ENCODE measurements around the gene TET2. TPM values are rescaled to one million over a fixed set of nuclear protein-coding genes. Genes with fewer than 3 reads are reported as not detected.
A peak's percentile ranks its signal among the peaks of the same experiment; 100 is the strongest.

TET2 gene
- polyA plus RNA-seq (2012; ENCODE audit: low read depth, missing spikeins): 7.3 TPM

DNA sequence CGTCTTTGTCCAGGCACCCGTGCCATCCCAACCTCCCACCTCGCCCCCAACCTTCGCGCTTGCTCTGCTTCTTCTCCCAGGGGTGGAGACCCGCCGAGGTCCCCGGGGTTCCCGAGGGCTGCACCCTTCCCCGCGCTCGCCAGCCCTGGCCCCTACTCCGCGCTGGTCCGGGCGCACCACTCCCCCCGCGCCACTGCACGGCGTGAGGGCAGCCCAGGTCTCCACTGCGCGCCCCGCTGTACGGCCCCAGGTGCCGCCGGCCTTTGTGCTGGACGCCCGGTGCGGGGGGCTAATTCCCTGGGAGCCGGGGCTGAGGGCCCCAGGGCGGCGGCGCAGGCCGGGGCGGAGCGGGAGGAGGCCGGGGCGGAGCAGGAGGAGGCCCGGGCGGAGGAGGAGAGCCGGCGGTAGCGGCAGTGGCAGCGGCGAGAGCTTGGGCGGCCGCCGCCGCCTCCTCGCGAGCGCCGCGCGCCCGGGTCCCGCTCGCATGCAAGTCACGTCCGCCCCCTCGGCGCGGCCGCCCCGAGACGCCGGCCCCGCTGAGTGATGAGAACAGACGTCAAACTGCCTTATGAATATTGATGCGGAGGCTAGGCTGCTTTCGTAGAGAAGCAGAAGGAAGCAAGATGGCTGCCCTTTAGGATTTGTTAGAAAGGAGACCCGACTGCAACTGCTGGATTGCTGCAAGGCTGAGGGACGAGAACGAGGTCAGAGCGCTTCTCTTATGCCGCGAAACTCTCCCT lies at the start of gene TET2:
TSS of gene TET2 (plus strand) at position 601 of the 740 bp plus-strand sequence. CDS start 87,067 bp downstream, outside the sequence.
- TF ChIP-seq POLR2A (IDR thresholded peaks at IDR 0.05; ENCODE audit: low read depth, low read length) (peak; percentile 87), PAX5 (IDR thresholded peaks at IDR 0.05; ENCODE audit: insufficient read depth, low read length, severe bottlenecking) (no peak), SPI1 (IDR thresholded peaks at IDR 0.05; ENCODE audit: low read depth, low read length) (no peak), TAF1 (IDR thresholded peaks at IDR 0.05; ENCODE audit: low read depth, low read length) (peak; percentile 92), POU2F2 (IDR thresholded peaks at IDR 0.05; ENCODE audit: low read depth, low read length) (peak; percentile 100), POLR2AphosphoS5 (IDR thresholded peaks at IDR 0.05; ENCODE audit: low read depth, low read length) (peak; percentile 80)
- FAIRE-seq (peak; percentile 97), DNase-seq (ENCODE audit: insufficient read length, low spot score) (peak; percentile 51)

DNA sequence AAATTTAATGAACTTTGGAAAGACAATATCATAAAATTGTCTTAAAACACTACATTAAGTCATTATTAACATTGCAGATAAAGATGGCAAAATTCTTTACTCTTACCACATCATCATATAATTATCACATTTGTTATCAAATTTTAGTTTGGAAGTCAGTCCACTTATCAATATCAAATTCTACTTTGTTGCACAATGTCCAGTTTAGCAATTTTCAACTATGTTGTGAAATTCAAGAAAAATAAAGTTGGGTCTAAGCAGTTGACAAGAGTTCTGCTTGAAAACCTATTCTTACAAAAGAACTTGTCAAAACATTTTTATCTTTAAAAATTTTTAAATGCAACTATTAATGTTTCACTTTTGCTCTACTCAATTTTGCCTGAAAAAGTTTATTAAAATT lies 44.7 kb upstream of the TET2 start:
- FAIRE-seq: no peak
- TF ChIP-seq TAF1 (IDR thresholded peaks at IDR 0.05; ENCODE audit: low read depth, low read length) (no peak), POLR2AphosphoS5 (IDR thresholded peaks at IDR 0.05; ENCODE audit: low read depth, low read length) (no peak), SPI1 (IDR thresholded peaks at IDR 0.05; ENCODE audit: low read depth, low read length) (no peak), POU2F2 (IDR thresholded peaks at IDR 0.05; ENCODE audit: low read depth, low read length) (no peak), POLR2A (IDR thresholded peaks at IDR 0.05; ENCODE audit: low read depth, low read length) (no peak), PAX5 (IDR thresholded peaks at IDR 0.05; ENCODE audit: insufficient read depth, low read length, severe bottlenecking) (no peak)
- no peak for DNase-seq (ENCODE audit: insufficient read length, low spot score)

DNA sequence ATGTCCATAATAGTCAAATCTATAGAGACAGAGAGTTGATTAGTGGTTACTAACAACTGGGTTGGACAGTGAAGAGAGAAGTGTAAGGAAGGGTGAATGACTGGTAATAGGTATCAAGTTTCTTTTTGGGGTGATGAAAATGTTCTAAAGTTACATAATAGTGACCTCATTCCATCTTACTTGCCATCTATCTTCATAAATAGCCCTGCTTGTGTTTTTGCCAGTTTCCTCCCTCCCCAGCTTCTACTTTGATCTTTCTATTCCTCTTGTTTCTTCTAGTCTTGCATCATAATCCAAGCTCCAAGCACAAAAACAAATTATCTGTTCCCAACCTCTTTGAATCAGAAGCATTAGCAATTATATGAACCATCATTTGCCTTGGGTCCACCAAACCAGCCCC lies 40.2 kb upstream of the TET2 start:
- TF ChIP-seq SPI1 (IDR thresholded peaks at IDR 0.05; ENCODE audit: low read depth, low read length) (no peak), POU2F2 (IDR thresholded peaks at IDR 0.05; ENCODE audit: low read depth, low read length) (no peak), TAF1 (IDR thresholded peaks at IDR 0.05; ENCODE audit: low read depth, low read length) (no peak), PAX5 (IDR thresholded peaks at IDR 0.05; ENCODE audit: insufficient read depth, low read length, severe bottlenecking) (no peak), POLR2AphosphoS5 (IDR thresholded peaks at IDR 0.05; ENCODE audit: low read depth, low read length) (no peak), POLR2A (IDR thresholded peaks at IDR 0.05; ENCODE audit: low read depth, low read length) (no peak)
- DNase-seq (ENCODE audit: insufficient read length, low spot score) (no peak), FAIRE-seq (no peak)

DNA sequence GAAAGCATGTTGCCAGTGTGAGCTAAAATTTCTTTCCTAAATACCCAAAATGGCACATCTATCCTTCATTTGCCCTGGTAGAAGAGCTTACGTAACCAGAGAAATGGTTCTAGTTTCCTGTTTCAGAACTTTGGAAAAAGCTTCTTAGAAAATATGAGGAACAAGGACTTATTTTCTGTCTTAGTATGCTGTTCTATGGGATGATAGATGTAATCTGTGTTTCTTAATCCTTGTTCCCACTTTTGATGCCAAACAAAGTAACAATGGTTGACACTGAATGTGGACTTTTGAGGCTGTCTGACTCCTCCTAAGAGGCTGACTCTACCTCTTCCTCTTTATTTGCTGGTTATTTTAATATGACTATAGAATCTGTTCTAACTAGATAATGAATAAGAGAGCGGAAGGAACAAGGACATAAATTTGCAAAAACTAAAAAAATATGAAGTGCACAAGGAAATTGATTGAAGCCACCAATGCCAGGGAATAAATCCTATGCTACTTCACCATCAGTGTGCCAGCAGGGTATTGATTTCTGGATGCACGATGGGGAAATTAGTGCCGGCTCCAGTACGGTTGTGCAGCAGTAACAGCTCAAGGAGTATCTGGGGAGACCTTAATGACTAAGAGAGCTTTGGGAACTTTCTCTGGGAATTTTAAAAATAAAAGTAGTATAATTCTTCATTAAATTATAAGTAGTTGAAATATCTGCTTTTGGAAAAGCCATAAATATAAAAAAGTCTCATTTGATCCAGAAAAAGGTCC lies 39.4 kb upstream of the TET2 start:
- no peak for TF ChIP-seq POLR2A (IDR thresholded peaks at IDR 0.05; ENCODE audit: low read depth, low read length)
- no peak for TF ChIP-seq SPI1 (IDR thresholded peaks at IDR 0.05; ENCODE audit: low read depth, low read length)
- TF ChIP-seq POLR2AphosphoS5 (IDR thresholded peaks at IDR 0.05; ENCODE audit: low read depth, low read length): no peak
- no peak for TF ChIP-seq TAF1 (IDR thresholded peaks at IDR 0.05; ENCODE audit: low read depth, low read length)
- TF ChIP-seq PAX5 (IDR thresholded peaks at IDR 0.05; ENCODE audit: insufficient read depth, low read length, severe bottlenecking): no peak
- TF ChIP-seq POU2F2 (IDR thresholded peaks at IDR 0.05; ENCODE audit: low read depth, low read length): no peak
- no peak for FAIRE-seq
- DNase-seq (ENCODE audit: insufficient read length, low spot score): no peak

DNA sequence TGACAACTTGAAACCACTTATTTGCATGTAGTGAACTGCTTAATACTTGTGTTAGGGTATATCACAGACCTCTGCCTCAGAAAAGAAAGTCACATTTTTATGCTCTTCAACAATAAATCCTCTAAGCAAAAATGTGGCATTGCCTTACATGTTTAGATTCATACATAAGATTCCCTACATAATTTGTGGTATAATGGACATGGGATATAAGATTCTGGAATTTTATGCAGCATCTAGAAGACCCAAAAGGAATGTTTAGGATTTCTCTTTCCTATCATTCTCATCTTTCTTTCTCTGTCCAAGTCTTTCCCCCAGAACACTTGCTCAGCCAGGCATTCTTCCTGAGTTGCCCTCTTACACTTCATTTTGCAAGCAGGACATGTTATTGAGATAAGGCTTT lies 37.7 kb upstream of the TET2 start:
- no peak for FAIRE-seq

DNA sequence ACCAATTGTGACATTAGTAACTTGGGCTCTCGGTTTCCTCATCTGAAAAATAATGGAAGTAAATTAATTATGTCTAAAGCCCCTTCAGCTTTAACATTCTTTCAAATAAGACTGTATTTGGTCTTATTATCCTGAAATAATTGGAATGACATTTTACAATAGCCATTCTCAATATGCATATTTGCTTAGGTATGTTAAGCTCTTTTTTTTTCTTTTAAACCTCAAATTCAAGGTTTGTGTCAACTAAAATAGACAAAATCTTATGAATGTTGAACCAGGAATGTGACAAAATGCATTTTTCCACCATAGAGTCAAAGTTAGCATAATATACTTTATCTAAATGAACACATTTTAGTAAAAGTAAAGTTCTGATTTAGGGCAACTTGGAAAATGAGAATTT lies 34.4 kb upstream of the TET2 start:
- TF ChIP-seq POU2F2 (IDR thresholded peaks at IDR 0.05; ENCODE audit: low read depth, low read length): no peak
- no peak for TF ChIP-seq PAX5 (IDR thresholded peaks at IDR 0.05; ENCODE audit: insufficient read depth, low read length, severe bottlenecking)
- no peak for TF ChIP-seq POLR2A (IDR thresholded peaks at IDR 0.05; ENCODE audit: low read depth, low read length)
- TF ChIP-seq SPI1 (IDR thresholded peaks at IDR 0.05; ENCODE audit: low read depth, low read length): no peak
- no peak for TF ChIP-seq TAF1 (IDR thresholded peaks at IDR 0.05; ENCODE audit: low read depth, low read length)
- no peak for TF ChIP-seq POLR2AphosphoS5 (IDR thresholded peaks at IDR 0.05; ENCODE audit: low read depth, low read length)
- no peak for DNase-seq (ENCODE audit: insufficient read length, low spot score)
- FAIRE-seq: no peak

More for the DNA sequence above, 37.7 kb upstream of the TET2 start:
- TF ChIP-seq PAX5 (IDR thresholded peaks at IDR 0.05; ENCODE audit: insufficient read depth, low read length, severe bottlenecking) (no peak), TAF1 (IDR thresholded peaks at IDR 0.05; ENCODE audit: low read depth, low read length) (no peak), POU2F2 (IDR thresholded peaks at IDR 0.05; ENCODE audit: low read depth, low read length) (no peak), SPI1 (IDR thresholded peaks at IDR 0.05; ENCODE audit: low read depth, low read length) (no peak), POLR2AphosphoS5 (IDR thresholded peaks at IDR 0.05; ENCODE audit: low read depth, low read length) (no peak), POLR2A (IDR thresholded peaks at IDR 0.05; ENCODE audit: low read depth, low read length) (no peak)
- no peak for DNase-seq (ENCODE audit: insufficient read length, low spot score)

DNA sequence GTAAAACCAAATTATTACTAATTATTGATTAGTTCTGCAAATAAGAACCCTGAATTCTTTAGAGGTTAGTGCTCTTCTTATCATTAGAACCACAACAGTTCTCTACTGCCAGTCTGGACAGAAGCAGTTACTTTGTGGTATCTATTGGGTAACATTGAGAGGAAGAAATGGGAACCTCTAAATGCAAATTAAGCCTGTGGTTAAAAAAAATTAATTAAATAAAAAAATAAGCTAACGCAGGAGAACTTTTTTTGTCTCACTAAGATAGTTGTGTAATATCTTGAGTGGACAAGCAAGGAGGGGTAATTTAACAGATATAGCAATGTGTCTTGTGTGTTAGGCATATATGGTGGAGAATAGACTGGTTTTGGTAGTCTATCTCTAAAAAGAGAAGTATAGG lies 32.9 kb upstream of the TET2 start:
- FAIRE-seq (no peak), DNase-seq (ENCODE audit: insufficient read length, low spot score) (no peak)
- TF ChIP-seq POLR2AphosphoS5 (IDR thresholded peaks at IDR 0.05; ENCODE audit: low read depth, low read length) (no peak), SPI1 (IDR thresholded peaks at IDR 0.05; ENCODE audit: low read depth, low read length) (no peak), TAF1 (IDR thresholded peaks at IDR 0.05; ENCODE audit: low read depth, low read length) (no peak), POU2F2 (IDR thresholded peaks at IDR 0.05; ENCODE audit: low read depth, low read length) (no peak), POLR2A (IDR thresholded peaks at IDR 0.05; ENCODE audit: low read depth, low read length) (no peak), PAX5 (IDR thresholded peaks at IDR 0.05; ENCODE audit: insufficient read depth, low read length, severe bottlenecking) (no peak)

DNA sequence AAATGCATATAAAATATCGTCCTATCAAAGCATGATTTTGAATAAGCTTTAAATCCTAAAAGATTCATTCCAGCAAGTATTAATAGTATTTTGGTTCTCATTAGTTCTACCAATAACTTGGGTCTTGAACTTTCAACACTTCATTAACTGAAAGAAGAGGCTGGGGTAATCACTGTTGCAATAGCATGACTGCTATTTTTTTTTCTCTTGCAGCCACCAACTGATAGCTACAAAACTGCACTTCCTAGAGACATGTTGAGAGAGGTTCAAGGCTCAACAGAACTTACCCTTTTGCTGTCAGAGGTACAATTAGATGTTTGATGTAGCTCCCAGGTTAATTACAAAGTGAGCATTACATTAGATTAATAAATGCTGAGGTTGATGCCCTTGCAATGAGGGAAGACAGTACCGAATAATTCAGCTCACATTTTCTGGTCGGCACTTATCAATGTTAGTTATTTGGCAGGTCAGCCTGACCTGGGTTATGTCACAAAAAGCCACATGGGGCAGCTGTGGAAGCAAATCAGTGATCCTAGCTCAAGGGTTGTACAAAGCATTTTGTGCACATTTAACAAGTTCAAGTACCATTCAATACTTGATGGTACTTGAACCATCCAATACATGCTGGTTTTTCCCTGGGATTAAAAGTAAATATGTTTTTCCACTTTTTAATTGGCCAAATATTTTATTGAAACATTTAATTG lies 29.9 kb upstream of the TET2 start:
- TF ChIP-seq SPI1 (IDR thresholded peaks at IDR 0.05; ENCODE audit: low read depth, low read length) (no peak), POU2F2 (IDR thresholded peaks at IDR 0.05; ENCODE audit: low read depth, low read length) (no peak), POLR2A (IDR thresholded peaks at IDR 0.05; ENCODE audit: low read depth, low read length) (no peak), PAX5 (IDR thresholded peaks at IDR 0.05; ENCODE audit: insufficient read depth, low read length, severe bottlenecking) (no peak), POLR2AphosphoS5 (IDR thresholded peaks at IDR 0.05; ENCODE audit: low read depth, low read length) (no peak), TAF1 (IDR thresholded peaks at IDR 0.05; ENCODE audit: low read depth, low read length) (no peak)
- DNase-seq (ENCODE audit: insufficient read length, low spot score): no peak
- no peak for FAIRE-seq

All from GM12891 (cell line).